C4-2B (cell line): Measurements from ENCODE around the gene OR1A2.

Experiments
- H3K27ac ChIP-seq: fragments of 450-650 bp; 2 replicates; pipeline ENCODE4 v1.5.1; 2017
- ZFX ChIP-seq: fragments of 450-650 bp; IDR thresholded peaks from 2 replicates; pipeline ENCODE4 v1.6.1; 2017
- TF ChIP-seq, protein P1 (sequence below): fragments of 450-650 bp; conservative IDR thresholded peaks from 2 replicates; pipeline ENCODE4 v1.5.1; 2017; ENCODE audit warnings: mild to moderate bottlenecking

Gene OR1A2, protein sequence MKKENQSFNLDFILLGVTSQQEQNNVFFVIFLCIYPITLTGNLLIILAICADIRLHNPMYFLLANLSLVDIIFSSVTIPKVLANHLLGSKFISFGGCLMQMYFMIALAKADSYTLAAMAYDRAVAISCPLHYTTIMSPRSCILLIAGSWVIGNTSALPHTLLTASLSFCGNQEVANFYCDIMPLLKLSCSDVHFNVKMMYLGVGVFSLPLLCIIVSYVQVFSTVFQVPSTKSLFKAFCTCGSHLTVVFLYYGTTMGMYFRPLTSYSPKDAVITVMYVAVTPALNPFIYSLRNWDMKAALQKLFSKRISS

DNA sequence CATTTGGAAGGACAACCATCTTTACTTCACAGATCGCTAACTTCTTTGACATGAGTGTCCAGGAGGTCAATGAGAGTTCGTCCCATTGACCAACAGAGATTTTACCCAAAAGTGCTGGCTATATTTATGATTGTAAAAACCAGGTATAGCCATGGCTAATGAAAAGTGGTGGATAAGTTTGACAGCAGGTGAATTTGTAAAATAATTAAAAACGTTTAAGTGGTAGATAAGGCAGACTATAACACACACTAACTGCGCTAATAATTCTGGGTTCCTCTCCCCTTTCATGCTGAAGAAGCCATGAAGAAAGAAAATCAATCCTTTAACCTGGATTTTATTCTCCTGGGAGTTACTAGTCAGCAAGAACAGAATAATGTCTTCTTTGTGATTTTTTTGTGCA lies at the start of gene OR1A2:
OR1A2 (plus strand) TSS at position 301 of the 400 bp plus-strand sequence; CDS start at position 301, 0 bp downstream.
- H3K27ac ChIP-seq, result no peak within 1 kb of the TSS

DNA sequence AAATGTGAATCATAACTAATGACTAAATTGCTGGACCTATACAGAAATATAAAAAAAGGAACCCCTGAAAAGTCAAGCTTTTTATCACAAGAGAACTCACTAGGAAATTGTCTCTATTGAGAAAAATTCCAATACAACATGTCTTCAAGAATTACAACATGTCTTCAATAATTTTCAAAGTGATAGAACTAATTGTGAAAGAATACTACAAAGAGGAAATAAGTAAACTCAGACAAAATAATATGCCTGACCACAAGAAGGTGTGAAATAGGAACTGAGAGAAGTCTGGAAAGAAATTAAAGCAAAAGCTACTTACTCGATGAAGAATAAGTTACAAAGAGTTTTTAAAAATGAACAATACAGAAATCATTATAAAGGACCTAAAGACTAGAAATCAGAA lies 40.1 kb upstream of the OR1A2 start:
- TF ChIP-seq ZFX, result no peak
- TF ChIP-seq, protein P1, sequence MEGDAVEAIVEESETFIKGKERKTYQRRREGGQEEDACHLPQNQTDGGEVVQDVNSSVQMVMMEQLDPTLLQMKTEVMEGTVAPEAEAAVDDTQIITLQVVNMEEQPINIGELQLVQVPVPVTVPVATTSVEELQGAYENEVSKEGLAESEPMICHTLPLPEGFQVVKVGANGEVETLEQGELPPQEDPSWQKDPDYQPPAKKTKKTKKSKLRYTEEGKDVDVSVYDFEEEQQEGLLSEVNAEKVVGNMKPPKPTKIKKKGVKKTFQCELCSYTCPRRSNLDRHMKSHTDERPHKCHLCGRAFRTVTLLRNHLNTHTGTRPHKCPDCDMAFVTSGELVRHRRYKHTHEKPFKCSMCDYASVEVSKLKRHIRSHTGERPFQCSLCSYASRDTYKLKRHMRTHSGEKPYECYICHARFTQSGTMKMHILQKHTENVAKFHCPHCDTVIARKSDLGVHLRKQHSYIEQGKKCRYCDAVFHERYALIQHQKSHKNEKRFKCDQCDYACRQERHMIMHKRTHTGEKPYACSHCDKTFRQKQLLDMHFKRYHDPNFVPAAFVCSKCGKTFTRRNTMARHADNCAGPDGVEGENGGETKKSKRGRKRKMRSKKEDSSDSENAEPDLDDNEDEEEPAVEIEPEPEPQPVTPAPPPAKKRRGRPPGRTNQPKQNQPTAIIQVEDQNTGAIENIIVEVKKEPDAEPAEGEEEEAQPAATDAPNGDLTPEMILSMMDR, result no peak
- no peak overlapping the region for H3K27ac ChIP-seq

More for the DNA sequence above, at the start of gene OR1A2:
- TF ChIP-seq, protein P1, result no peak
- TF ChIP-seq ZFX, result no peak

DNA sequence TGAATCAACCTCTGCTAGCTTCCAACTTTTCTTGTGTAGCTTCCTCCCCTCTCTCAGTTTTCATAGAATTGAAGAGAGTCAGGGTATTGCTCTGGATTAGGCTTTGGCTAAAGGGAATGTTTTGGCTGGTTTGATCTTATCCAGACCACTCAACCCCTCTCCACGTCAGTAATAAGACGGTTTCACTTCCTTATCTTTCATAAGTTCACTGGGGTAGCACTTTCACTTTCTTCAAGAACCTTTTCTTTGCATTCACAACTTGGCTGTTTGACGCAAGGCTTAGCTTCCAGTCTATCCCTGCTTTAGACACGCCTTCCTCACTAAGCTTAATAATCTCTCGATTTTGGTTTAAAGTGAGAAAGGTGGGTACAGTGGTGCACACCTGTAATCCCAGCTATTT lies 29.7 kb upstream of the OR1A2 start:
- no peak overlapping the region for H3K27ac ChIP-seq
- no peak for TF ChIP-seq ZFX
- TF ChIP-seq, protein P1, result no peak

DNA sequence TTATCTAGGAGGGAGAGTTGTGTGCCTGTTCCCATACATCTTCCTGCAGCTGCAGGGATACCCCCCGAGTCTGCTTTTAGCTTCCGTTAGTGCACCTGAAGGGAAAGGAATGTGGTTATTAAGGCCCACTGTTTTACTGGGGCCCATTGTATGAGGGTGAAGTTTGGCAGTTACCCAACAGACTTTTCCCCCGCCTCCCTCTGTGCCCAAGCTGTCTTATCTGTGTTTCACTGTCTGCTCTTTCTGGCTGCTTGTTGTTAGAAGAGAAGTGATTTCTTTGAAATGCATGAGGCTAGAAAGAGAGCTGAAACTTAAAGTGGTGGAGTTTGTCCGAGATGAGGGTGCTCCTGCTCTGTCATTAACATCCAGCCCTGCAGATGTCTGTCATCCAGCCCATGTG lies 7.4 kb upstream of the OR1A2 start:
- no peak for TF ChIP-seq ZFX
- TF ChIP-seq, protein P1, result no peak

DNA sequence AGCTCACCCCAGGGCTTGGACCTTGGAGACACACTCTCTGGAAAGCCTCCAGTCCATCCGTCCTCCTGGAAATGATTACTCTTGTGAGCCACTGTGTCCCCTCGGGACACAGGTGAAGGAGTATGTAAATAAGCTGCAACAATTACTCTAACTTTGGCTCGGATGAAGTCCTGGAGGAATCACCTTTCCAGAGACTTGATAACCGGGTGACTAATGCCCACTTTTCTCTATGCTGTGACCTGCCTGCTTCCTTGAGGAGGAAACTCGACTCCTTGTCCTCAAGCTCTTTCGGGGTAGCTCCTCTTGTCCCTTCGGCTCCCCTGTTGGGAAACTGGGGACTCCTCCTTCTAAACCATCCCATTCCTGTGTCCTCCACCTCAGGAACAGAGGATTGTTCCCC lies 10.0 kb downstream of the OR1A2 start, which contains the start of gene OR1A1:
OR1A1 (plus strand) TSS at position 301 of the 400 bp plus-strand sequence. CDS start 7,954 bp downstream, outside the sequence.
- TF ChIP-seq ZFX, result no peak
- TF ChIP-seq, protein P1, result no peak

More for the DNA sequence above, 7.4 kb upstream of the OR1A2 start:
- no peak overlapping the region for H3K27ac ChIP-seq

DNA sequence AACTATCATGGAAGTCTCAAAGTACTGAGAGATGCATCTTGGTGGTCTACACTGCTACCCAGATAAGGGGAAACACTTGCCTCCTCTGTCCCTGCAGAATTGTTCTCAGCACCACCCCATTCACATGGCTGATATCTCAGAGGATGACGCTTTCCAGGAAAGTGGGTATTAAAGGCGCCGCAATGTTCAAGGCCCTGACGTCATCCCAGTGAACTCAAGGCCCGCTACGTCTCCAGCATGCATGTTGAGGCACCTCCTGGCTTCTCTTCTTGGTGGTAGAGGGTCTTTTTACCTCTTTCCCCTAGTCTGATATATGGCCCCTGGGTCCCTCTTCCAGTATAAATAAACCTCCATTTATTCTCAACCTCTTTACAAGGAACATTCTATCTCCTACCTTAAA lies 11.2 kb downstream of the OR1A2 start:
- H3K27ac ChIP-seq, result no peak overlapping the region
- TF ChIP-seq, protein P1, result no peak
- no peak for TF ChIP-seq ZFX

More for the DNA sequence above, 10.0 kb downstream of the OR1A2 start, which contains the start of gene OR1A1:
- H3K27ac ChIP-seq, result no peak within 1 kb of the TSS

DNA sequence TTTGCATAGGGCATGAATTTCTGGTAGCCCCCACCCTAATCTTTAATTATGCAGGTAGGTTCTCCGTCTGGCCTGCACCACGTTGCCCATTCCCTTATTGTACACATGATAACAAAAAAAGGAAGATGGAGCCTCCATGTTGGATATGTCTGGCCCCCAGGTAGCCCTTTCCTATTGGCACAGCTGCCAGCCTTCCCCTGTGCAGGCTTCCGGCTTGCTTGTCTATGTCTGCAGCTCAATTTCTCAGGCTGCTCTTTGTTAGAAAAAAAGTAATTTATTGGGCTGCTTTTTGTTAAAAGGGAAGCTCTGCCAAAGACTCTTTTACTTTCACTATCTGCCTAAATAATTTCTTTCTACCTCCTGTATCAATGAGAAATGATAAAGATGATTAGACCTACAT lies 15.7 kb downstream of the OR1A2 start:
- no peak overlapping the region for H3K27ac ChIP-seq
- TF ChIP-seq, protein P1, result no peak
